K562 (cell line): Measurements from ENCODE around the gene SLC16A12. TPM values are rescaled to one million over a fixed set of nuclear protein-coding genes. Genes with fewer than 3 reads are reported as not detected.
A peak's percentile ranks its signal among the peaks of the same experiment; 100 is the strongest.
"Not testable (repeated sequence)": the region's sequence is repeated elsewhere in the genome, so short reads cannot be mapped to it uniquely, and the experiment has no call there.

Experiments used
- ATAC-seq: fragments of 200-7000 bp; cut with Tn5 transposase; 3 replicates; pipeline ENCODE4 v1.9.1; 2020; ENCODE audit warnings: moderate library complexity
- BruUV-seq: library from RNA; stranded (reverse); fragments of 400-500 nt; replicated peaks from 2 replicates; lab custom pipeline; 2021; lab: Mats Ljungman, UMichigan
- CTCF ChIA-PET: fragments of 300-600 bp; formaldehyde crosslinking; extraction: SDS; loops from one replicate; lab custom pipeline; 2021; ENCODE audit warnings: low intra/inter-chr PET ratio; lab: Yijun Ruan, JAX
- POLR2A ChIA-PET: fragments of 300-600, 350-650 bp; sonication (Branson Sonifier 250); formaldehyde crosslinking; extraction: SDS; loops from one replicate; lab custom pipeline; 2021; ENCODE audit warnings: antibody characterized with exemption, inconsistent platforms; lab: Yijun Ruan, JAX
- DNase-seq, 4 experiments: peaks; one replicate each; pipeline versions ENCODE4 v3.0.0 to v3.0.0-alpha.2; 2011 to 2018; ENCODE audit warnings: low spot score in 3 of 4, mixed read lengths in 3 of 4; ENCODE audit errors: extremely low read depth in 1 of 4
- FAIRE-seq: peaks from 2 replicates; lab custom pipeline; 2011; peaks lifted over from hg19 to GRCh38; lab: Jason Lieb, UNC
- H2AFZ ChIP-seq: 2 replicates; pipeline ENCODE4 v1.6.0; 2011; ENCODE audit warnings: low read depth, low read length, control low read depth, inconsistent platforms
- H3K27ac ChIP-seq: fragments of 200-600 bp; 3 replicates; pipeline ENCODE4 v1.8.0; 2011; ENCODE audit warnings: low read depth, mild to moderate bottlenecking, control low read depth, inconsistent platforms, low read length, moderate library complexity, mixed read lengths; ENCODE audit errors: extremely low read depth
- H3K27me3 ChIP-seq, 2 experiments: fragments of 300-600 bp in 1 of 2; 2 replicates in 1 of 2; 3 replicates in 1 of 2; pipeline versions ENCODE4 v1.6.0 to v1.8.0; 2011; ENCODE audit warnings: inconsistent platforms in 2 of 2, low read length in 2 of 2, mild to moderate bottlenecking in 1 of 2, mixed read lengths in 1 of 2, moderate library complexity in 1 of 2; ENCODE audit not compliant: control insufficient read depth in 2 of 2, insufficient read depth in 2 of 2
- H3K36me3 ChIP-seq: fragments of 300-600 bp; 3 replicates; pipeline ENCODE4 v1.8.0; 2011; ENCODE audit warnings: mild to moderate bottlenecking, low read length, inconsistent platforms; ENCODE audit not compliant: control insufficient read depth, insufficient read depth
- H3K4me1 ChIP-seq, 2 experiments: fragments of 200-600 bp in 1 of 2; replicated peaks in 1 of 2; 2 replicates in 1 of 2; 3 replicates in 1 of 2; pipeline versions ENCODE4 v1.5.1 to v1.8.0; 2011; ENCODE audit warnings: inconsistent platforms in 2 of 2, low read length in 2 of 2, mild to moderate bottlenecking in 1 of 2, mixed read lengths in 1 of 2, moderate library complexity in 1 of 2; ENCODE audit not compliant: control insufficient read depth in 2 of 2, insufficient read depth in 2 of 2
- H3K4me2 ChIP-seq: 2 replicates; pipeline ENCODE4 v1.6.1; 2011; ENCODE audit warnings: low read length, control low read depth, inconsistent platforms, mixed read lengths; ENCODE audit not compliant: insufficient read depth
- H3K4me3 ChIP-seq: fragments of 200-600 bp; sonication (generic), shearing (Covaris generic); 2 replicates; pipeline ENCODE4 v1.5.1; 2016; ENCODE audit warnings: control low read depth, inconsistent platforms
- H3K79me2 ChIP-seq: fragments of 200-600 bp; 3 replicates; pipeline ENCODE4 v1.8.0; 2011; ENCODE audit warnings: low read length, inconsistent platforms; ENCODE audit not compliant: control insufficient read depth, insufficient read depth
- H3K9ac ChIP-seq, 2 experiments: 2 replicates each; pipeline versions ENCODE4 v1.6.0 to v1.6.1; 2011; ENCODE audit warnings: low read depth in 2 of 2, low read length in 2 of 2, control low read depth in 1 of 2, inconsistent platforms in 1 of 2, mild to moderate bottlenecking in 1 of 2, mixed read lengths in 1 of 2; ENCODE audit not compliant: insufficient read depth in 1 of 2
- H3K9me1 ChIP-seq: one replicate; pipeline ENCODE4 v1.6.0; 2011; ENCODE audit warnings: inconsistent platforms, mild to moderate bottlenecking, low read length, moderate library complexity; ENCODE audit not compliant: control insufficient read depth, insufficient read depth
- H3K9me3 ChIP-seq: replicated peaks from 2 replicates; pipeline ENCODE4 v1.5.1; 2011; ENCODE audit warnings: low read depth, low read length, inconsistent platforms; ENCODE audit not compliant: control insufficient read depth, insufficient read depth
- H4K20me1 ChIP-seq: replicated peaks from 2 replicates; pipeline ENCODE4 v1.6.1; 2011; ENCODE audit warnings: low read length, inconsistent platforms, mixed read lengths; ENCODE audit not compliant: control insufficient read depth, insufficient read depth
- RAD21 ChIP-seq, 2 experiments: fragments of 250-450 bp in 1 of 2; fragments of 450-650 bp in 1 of 2; sonication (Bioruptor Pico) in 1 of 2; formaldehyde crosslinking in 1 of 2; IDR thresholded peaks in 1 of 2; conservative IDR thresholded peaks in 1 of 2; 2 replicates each; pipeline versions ENCODE4 v1.4.0 to v1.8.0; 2020 to 2022; ENCODE audit warnings: mild to moderate bottlenecking in 2 of 2, moderate library complexity in 1 of 2
- WGBS: fragments of 100-300 bp; shearing (Covaris generic); methylation state at CpG from one replicate; pipeline ENCODE4 v1.1.6; 2016; ENCODE audit warnings: low coverage, mixed read lengths; ENCODE audit not compliant: insufficient coverage; ENCODE audit errors: missing lambda C conversion rate; 5-methylcytosine and 5-hydroxymethylcytosine counted together
- in situ Hi-C: fragments of 300-500 bp; cut with MboI; formaldehyde crosslinking; loops from 4 replicates; pipeline ENCODE4 v1.15.0; 2018; ENCODE audit warnings: inconsistent platforms, mixed read lengths
- intact Hi-C: fragments of 100-400 bp; cut with micrococcal nuclease; formaldehyde crosslinking; loops from 2 replicates; pipeline ENCODE4 v1.14.2; 2022
- polyA plus RNA-seq, 8 experiments: library from polyadenylated mRNA; depleted of rRNA in 4 of 8; stranded (reverse) in 5 of 8; unstranded in 3 of 8; fragments of >200 nt; fragmentation: Nextera tagmentation in 2 of 8; fragmentation: Illumina TruSeq in 1 of 8; extraction: Ambion mirVana in 2 of 8; extraction: Trizol in 1 of 8; gene quantifications; 2 replicates each; pipeline versions ENCODE4 v1.2.1 to v1.2.3, GENCODE V29; 2011 to 2014; ENCODE audit warnings: inconsistent platforms in 1 of 8, missing spikeins in 1 of 8
- total RNA-seq, 7 experiments: library from RNA; depleted of rRNA in 6 of 7; stranded (reverse); fragments of >200 nt in 6 of 7; fragmentation: Illumina TruSeq in 2 of 7; extraction: Trizol in 2 of 7; gene quantifications; 2 replicates each; pipeline versions ENCODE4 v1.2.1 to v1.2.3, GENCODE V29; 2011 to 2021; ENCODE audit warnings: low replicate concordance in 1 of 7

The SLC16A12 gene
- total and polyA plus RNA-seq, 9 of the 15 experiments (the other 6 are each of a cell fraction or from before 2014, with no cell fraction given): not detected

- peak in 1 of 2 experiments; percentile 25; a peak in 1 of 4 replicates for TF ChIP-seq RAD21 (CRISPR knock-in tag; conservative IDR thresholded peaks at IDR 0.05 in 1 of 2, IDR thresholded peaks at IDR 0.05 in 1 of 2)
These were observed 143.3 kb downstream of the SLC16A12 start, which contains the start of gene IFIT1 (continued) for GRCh38 chr10:89391907-89392756.

GRCh38 chr10:89391226-89391576, 144.2 kb downstream of the SLC16A12 start:
- H3K79me2 ChIP-seq, H3K27me3 ChIP-seq, H3K27ac ChIP-seq, in situ Hi-C loops, intact Hi-C loops, H3K36me3 ChIP-seq, H3K4me3 ChIP-seq, CTCF ChIA-PET, H3K4me2 ChIP-seq, H3K9me3 ChIP-seq, DNase-seq, FAIRE-seq, H3K9me1 ChIP-seq, H2AFZ ChIP-seq, ATAC-seq, BruUV-seq, H3K9ac ChIP-seq, H3K4me1 ChIP-seq, H4K20me1 ChIP-seq: not testable (repeated sequence)
- POLR2A ChIA-PET: interaction anchor here (0.6 kb wide), 1 partner anchor 129 kb away, joined by 3 read pairs; no protein-coding TSS in a partner anchor
- WGBS: 73% methylated on average over 3 of the region's 4 CpGs
